Inflammatory macrophage (primary cell): ENCODE data around the gene RFNG.
A peak's percentile ranks its signal among the peaks of the same experiment; 100 is the strongest.

Experiments used
- DNase-seq, 2 donors: peaks; one replicate each; pipeline ENCODE4 v3.0.0-alpha.2; 2020 to 2022
- total RNA-seq, 18 experiments: gene quantifications; one replicate each; lab custom pipeline; 2026; ENCODE audit warnings: mixed read lengths in 6 of 18, inconsistent platforms in 2 of 18; lab: John Stamatoyannopoulos, UW

RFNG gene, protein sequence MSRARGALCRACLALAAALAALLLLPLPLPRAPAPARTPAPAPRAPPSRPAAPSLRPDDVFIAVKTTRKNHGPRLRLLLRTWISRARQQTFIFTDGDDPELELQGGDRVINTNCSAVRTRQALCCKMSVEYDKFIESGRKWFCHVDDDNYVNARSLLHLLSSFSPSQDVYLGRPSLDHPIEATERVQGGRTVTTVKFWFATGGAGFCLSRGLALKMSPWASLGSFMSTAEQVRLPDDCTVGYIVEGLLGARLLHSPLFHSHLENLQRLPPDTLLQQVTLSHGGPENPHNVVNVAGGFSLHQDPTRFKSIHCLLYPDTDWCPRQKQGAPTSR
- 6.3 to 39.4 (median 18.4) reads per million in 18 experiments for total RNA-seq

DNA sequence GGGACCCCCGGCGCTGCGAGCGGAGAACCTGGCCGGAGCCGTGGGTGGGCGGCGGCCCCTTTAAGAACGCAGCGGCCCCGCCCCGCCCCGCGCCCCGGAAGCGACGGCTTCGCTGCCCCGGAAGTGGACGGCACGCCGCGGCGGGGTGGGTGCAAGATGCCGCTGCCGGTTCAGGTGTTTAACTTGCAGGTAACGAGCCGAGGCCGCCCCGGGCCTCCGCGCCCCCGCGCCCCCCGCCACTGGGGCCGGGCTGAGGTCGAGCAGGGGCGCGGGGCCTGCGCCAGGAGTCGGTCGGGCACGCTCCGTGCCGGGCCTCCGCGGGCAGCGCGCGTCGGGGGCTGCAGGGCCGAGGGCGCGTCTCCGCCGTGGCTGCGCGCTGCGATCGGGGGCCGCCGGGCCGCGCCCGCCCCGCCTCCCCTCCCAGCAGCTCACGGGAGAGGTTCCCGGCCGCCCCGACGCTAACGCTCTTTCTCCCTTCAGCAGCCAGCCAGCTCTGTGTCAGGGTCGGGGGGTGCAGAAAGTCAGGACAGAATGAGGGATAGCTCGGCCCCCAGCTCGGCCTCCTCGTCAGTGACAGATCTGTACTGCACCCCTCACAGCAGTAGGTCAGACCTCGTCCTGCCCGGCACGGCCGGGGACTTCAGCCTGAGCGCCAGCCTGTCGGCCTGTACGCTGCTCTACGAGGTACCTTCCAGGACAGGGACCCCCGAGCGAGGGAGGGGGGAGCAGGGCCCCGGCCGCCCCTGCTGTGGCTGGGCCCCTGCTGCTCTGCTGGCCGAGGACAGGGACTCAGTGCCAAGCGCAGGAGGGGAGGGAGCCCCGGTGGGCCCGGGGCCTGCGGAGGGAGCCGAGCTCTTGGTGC, at the start of gene RFNG, which contains the start of gene GPS1:
RFNG (minus strand) TSS at position 36 of the 862 bp plus-strand sequence. CDS start 45 bp downstream, outside the sequence.
GPS1 (plus strand) TSS at position 123 of the 862 bp plus-strand sequence; CDS start at position 157, 34 bp downstream.
- DNase-seq, result peak; percentile 55 to 77

DNA sequence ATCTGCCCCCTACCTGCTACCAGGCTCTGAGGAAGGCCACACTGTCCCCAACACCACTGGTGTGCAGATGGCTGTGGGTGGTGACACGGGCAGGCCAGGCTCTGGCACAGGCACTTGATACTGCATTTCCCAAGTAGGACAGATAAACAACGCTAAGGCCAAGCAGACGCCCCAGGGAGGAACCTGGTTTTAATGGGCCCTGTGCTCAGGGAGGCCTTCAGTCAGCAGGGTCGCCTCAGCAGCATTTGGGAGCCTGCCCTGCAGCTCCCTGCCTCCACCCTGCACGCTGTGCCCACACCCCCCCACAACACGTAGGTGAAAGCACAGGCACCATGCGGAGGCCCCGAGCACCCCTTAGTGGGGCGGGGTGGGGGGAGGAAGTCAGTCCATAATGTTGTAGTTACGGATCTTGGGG, 49.7 kb upstream of the RFNG start:
- DNase-seq, result no peak

DNA sequence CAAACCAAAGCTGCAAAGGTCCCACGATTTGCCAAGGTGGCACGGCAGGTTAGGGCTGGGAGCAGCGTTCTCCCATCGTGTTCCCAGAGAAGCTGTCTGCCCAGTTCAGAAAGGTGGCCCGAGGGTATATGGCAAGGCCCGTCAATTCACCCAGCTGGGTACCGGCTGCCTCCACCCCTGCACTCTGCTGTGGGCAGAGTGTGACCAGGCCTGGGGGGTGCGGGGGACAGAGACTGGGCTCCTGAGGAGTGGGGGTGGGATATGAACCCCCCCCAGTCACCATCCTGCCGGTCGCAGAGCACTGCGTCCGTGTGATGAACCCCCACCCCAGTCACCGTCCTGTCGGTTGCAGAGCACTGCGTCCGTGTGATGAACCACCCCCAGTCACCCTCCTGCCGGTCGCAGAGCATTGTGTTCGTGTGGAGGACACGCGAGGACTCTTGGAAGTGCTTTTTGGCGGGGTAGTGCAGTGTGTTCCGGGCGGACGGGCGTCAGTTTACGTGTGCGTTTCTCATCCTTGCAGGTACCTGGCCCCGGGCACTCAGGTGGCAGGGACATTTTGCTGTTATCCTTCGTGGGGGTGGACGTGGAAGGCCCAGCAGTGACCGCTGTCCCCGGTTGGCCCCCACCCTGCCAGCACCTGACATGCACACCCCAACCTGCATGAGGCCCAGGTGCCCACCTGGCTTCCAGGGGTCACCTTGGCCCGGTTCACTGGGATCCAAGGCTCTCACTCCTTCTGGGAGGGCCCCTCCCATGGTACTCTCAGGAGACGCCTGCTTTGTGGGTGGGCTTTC, 49.1 kb upstream of the RFNG start:
- DNase-seq, result no peak

DNA sequence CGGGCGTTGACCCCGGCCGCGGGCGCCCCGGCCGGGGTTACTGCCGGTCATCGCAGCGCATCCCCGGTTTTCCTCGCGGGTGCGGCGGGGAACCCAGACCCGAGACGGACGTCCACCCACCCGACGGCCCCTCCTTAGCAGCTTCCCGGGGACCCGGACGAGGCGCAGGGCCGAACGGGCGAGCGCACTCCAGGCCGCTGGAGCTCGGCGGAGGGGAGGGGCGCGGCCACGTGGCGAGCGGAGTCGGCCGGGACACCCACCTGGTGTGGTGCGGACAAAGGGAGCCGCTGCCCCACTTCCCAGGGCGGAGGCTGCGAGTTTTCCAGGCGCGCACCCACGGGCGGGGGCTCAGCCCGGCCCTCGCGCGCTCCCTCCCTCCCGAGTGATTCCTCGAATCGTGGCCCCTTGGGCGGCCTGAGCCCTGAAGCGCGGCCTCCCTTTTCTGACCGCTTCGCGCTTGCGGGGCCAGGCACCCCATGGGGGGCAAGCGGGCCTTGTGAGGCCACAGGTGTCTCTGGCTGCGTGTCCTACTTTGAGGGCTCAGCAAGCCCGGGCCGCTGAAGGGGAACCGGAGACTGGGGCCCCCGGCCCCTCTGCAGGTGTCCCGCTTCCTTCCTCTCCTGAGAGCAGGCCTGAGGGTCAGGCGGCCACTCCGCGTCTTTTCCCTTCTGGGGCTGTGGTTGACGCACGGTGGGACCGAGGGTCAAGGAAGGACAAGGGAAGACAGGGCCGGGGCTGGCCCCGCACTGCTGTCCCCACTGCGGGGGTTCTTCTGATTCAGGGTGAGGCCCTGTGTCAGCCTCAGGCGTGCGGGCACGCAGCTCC, 47.5 kb upstream of the RFNG start:
- DNase-seq, result no peak

DNA sequence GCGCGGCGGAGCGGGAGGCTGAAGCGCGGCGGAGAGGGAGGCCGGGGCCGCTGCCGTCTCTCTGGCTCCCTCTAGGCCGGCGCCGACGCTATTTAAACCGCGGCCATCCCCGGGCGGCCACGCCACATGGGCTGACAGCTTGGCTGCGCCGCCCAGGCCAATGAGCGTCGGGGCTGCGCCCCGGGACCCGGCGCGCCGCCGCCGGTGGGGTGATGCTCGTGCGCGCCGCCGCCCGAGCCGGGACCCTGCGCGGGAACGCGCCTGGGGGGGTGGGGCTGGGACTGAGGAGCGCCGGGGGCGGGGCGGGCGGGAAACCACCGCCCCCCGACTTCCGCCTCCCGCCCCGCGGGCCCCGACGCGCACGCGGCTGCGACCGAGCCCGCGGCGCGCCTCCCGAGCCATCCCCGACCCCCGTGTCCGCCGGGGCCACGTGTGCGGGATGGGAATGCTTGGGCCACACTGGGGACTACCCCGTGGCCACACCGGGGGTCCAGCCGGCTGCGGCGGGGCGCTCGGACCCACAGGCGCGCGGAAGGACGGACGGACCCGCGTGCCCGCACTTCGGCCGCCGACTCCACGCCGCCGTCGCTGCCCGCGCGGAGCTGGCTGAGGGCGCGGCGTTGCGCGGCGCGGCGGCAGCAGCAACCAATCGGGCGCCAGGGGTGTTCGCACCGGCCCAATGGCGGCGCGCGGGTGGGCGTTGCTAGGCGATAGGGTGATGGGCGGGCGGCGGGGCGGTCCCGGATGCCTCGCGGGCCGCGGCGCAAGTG, 46.7 kb upstream of the RFNG start, which contains the start of gene FASN:
FASN (minus strand) TSS at position 68 of the 770 bp plus-strand sequence. CDS start 1,791 bp downstream, outside the sequence.
- peak; percentile 95 to 97 for DNase-seq

DNA sequence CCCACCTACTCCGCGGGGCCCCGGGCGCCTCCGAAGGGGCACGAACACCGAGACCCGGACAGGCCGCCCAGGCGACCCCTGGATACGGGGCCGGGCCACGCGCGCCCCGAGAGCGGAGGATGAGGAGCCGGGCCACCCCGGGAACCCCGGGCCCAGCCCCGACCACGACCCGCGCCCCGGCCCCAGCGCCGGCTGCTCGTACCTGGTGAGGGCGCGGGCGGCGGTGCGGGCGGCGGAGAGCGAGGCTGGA, 46.2 kb upstream of the RFNG start:
- DNase-seq, result no peak

DNA sequence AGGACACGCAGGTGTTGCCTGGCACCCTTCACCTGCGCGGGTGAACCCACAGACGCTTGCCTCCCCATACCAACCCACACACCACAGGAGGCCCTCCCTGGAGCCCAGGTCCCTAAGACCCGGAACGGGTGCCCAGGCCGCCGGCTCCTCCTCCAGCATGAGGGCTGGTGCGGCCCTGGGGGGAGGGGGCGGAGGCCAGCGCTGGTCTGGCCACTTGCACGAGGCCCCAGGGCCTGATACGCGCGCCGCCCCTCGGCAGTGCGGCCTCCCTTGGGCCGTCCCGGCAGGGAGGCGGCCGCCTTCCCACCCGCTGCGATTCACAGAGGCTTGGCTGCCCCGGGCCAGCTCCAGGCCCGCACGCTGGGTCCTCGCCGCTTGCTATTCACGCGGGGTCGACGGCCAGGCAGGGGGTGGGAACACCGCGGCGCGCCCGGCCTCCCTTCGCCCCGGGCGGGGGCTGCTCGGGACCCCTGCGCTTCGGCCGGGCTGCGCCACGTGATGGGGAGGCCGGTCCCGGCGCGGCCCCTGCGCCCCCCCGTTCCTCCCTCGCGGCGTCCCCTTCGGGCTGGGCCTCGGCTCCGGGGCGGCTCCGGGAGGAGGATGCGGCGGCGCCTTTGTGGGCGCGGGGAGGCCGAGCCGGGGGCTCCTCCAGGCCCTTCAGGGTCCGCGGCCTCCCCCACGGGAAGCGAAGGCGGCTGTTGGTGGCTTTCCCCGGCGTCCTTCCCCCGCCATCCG, 45.7 kb upstream of the RFNG start:
- peak; percentile 31 to 55 for DNase-seq

DNA sequence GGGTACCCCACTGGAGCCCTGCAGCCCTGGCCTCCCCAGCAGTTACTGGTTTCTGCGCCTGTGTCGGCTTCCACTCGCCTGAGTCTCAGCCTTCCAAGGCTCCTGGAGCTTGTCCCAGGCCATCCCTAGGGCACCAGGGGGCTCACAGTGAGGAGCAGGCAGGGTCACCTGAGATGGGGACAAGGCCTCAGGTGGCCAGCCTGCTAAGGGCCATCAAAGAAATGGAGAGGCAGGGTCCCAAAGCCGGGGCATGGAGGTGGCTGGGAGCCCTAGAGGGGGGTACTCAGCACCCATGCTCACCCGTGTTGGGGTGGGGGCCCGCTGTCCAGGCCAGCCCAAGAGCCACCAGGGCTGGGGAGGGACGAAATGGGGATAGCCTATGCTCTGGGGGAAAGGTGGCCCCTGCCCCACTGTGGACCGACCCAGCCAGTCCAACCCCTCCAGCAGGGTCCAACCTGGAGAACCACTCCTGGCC, 45.1 kb upstream of the RFNG start:
- no peak for DNase-seq

DNA sequence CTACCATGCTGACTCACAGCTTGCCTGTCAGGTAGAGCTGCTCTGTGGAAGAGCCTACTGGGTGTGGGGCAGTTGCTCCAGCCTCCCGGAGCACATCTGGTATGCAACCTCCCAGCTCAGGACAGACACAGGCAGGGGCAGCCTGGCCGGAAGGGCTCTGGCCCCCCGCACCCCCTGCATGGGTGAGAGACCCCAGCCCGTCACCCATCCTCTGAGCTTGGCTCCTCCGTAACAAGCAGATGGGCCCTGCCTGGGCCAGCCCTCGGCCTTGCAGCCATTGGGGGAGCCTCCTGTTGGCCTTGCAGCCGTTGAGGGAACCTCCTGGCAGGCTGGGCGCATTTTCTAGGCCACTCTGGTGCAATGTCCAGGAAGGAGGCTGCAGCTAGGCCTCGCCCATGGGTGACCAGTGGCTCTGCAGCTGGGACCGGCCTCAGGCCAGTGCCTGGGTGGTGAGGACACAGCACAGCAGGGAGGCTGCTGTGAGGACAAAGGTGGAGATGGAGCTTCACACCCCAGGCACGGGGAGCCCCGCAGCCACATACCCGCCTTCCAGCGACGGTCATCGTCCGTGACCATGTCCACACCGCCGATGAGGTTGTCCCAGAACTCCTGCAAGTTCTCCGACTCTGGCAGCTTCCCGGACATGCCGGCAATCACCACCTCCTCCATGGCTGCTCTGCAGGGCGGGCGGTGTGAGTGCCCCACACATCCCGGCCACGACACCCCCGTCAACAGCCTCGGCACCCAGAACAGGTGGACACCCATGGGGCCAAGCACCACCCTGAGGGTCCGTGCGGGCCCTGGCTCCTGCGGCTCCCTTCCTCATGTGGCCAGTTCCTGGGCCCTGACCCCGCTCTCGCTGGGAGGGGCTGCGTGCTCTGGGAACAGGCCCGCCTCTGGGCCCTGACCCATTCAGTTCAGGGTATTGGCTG, 44.4 kb upstream of the RFNG start:
- no peak for DNase-seq

DNA sequence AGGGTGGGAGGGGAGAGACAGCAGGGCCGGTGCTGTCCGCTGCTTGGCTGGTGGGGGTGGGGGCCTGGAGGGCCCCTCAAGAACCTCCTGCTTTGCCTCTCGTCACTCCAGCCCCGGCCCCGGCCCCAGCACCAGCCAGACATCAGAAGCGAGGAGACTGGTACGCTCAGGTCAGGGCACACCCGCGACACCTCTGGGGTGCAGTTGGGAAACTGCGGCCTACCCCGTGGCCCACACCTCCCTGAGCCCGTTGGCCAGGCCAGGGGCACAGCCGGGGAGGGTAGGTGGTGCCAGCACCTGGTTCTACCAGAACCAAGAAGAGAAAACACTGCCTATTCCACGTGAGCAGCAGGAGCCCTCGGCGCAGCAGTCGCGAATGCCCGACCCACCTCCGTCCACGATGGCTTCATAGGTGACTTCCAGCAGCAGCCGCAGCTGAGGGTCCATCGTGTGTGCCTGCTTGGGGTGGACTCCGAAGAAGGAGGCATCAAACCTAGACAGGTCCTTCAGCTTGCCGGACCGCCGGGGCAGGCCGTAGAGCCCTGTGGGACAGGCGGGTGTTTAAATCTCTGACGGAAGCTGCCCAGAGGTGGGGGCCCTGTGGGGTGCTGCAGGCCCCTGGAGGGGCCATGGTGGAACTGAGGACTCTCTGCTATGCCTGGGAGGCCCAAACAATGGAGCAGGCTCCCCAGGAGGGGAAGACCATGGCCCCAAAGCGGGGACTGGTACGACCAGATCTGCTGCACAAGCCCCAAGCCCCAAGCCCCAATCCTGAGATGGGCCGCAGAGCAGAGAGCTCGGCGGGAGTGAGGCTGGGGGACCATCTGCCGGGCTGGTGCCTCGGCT, 43.5 kb upstream of the RFNG start:
- no peak for DNase-seq

DNA sequence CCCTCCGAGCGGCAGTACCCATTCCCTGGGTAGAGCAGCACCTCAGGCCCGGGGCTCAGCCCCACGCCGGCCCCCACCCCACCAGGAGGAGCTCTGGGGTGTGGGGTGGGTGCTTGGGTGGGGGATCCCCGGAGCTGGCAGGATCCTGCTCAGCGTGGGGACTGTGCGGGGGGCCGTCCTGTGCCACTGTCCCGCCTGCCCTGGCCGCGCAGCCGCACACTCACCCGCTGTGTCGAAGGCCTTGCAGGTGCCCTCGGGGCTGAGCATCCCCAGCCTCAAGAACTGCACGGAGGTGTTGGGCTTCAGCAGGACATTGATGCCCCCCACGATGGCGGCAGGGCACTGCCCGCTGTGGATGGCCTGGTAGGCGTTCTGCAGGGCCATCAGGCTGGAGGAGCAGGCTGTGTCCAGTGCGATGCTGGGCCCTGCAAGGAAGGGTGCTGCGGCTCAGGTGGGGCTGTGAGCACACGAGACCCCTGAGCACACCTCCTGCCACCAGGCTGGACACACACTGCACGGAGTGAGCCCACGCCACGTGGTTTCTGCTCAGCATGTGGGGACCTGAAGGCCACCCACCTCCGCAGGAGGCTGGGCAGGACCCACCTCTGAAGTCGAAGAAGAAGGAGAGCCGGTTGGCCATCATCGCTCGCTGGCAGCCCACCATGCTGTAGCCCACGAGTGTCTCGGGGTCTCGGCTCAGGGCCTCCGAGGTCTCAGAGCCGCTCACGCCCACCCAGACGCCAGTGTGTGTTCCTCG, 41.6 kb upstream of the RFNG start:
- no peak for DNase-seq

DNA sequence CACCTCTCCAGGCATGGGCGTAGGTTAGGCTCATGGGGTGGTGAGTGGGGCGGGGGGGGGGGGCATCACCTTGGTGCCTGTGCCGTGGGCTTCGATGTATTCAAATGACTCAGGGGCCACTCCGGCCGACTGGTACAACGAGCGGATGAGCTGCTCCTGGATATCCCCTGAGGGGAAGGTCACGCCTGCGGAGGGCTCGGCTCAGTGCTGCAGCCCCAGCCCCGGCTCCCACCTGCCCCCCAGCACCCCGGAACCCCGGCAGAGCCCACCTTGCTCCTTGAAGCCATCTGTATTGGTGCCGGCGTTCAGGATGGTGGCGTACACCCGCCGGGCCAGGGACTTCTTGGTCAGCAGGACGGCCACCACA, 41.0 kb upstream of the RFNG start:
- DNase-seq, result no peak

DNA sequence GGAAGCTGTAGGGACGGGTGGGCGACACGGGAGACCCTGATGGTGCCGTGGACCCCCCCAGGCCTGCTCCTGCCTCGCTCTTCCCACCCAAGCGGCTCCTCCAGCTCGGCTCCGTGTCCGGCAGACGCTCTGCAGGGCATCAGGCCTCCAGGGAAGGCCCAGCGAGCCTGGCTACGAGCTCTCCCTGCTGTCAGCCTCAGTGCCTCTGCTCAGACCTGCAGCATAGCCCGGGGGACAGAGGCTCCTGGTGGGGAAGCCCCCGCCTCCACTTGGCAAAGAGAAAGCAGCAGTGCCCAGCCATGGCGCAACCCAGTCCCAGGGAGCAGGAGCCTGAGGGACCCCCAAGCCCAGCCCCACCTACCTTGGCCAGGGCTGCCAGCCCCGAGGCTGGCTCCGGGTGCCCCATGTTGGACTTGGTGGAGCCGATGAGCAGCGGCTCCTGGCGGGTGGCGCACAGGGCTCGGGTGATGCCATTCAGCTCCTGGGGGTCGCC, 40.5 kb upstream of the RFNG start:
- no peak for DNase-seq

DNA sequence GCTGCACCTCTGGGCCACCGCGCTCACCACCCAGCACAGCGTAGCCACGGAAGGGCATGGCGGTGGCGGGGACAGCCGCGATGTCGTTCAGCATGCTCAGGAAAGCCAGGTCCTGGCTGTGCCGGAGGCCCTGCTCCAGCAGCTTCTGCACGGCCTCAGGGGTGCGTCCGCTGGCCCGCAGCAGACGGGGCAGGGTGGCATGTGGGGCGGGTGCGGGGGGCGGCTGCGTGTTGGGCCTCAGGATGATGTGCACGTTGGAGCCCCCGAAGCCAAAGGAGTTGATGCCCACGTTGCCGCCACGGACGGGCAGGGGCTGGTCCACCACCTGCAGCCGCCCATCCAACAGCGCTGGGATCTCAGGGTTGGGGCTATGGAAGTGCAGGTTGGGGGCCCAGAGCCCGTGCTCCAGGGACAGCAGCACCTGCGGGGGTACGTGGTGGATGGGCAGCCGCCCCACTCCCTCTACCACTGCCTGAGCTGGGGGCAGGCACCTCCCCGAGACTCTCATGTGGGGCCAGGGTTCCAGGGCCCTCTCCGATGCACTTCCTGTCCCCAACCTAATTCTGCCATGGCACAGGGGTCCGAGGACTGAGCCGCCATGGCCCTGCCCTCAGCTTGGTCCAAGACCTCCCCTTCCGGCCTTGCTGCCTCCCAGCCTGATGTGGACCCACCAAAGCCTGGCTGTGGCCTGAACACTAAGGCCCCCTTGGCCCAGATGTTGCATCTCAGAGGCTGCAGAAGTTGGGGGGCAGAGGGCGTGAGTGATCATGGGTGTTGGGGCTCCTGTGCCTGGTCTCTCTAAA, 39.9 kb upstream of the RFNG start:
- DNase-seq, result no peak

DNA sequence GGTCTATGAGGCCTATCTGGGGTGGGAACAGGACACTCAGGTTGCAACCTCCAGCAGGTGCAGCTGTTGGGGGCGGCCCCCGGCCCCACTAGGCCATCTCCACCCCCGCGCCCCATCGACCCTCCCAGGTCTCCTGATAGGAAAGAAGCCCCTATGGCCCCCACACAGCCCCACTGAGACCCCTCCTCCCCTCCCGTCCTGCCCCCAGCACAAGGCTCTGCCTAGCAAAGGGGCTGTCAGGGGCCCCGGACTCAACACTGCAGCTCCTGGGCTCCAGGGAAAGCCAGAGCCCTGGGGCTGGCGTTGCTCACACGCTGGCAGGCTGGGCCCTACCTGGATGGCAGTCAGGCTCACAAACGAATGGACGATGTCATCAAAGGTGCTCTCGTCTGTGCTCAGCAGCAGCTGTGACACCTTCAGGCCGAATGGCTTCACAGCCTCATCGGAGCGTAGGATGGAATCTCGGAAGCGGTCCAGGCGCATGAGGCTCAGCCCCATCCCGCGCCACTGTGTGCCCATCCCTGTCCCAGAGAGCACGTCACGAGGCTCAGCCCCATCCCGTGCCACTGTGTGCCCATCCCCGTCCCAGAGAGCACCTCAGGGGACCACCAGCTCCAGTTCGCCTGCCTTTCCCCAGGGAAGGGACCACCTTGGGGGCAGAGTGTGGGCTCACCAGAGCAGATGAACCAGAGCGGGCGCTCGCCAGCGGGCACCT, 39.1 kb upstream of the RFNG start:
- no peak for DNase-seq
